H1 (cell line): ENCODE data around the gene PTPRF. TPM values are rescaled to one million over a fixed set of nuclear protein-coding genes. Genes with fewer than 3 reads are reported as not detected.
A peak's percentile ranks its signal among the peaks of the same experiment; 100 is the strongest.
"Not testable (repeated sequence)": the region's sequence is repeated elsewhere in the genome, so short reads cannot be mapped to it uniquely, and the experiment has no call there.

ENCODE experiments used
- CTCF ChIA-PET: fragments of 300-600 bp; sonication (Branson Sonifier 250); formaldehyde crosslinking; loops from one replicate; lab custom pipeline; 2021; ENCODE audit not compliant: partially characterized antibody; lab: Charles Lee
- POLR2A ChIA-PET: fragments of 300-600 bp; sonication (Branson Sonifier 250); formaldehyde crosslinking; loops from one replicate; lab custom pipeline; 2021; ENCODE audit warnings: inconsistent platforms; ENCODE audit not compliant: partially characterized antibody; lab: Charles Lee
- DNase-seq, 2 experiments: peaks; one replicate each; pipeline versions ENCODE4 v3.0.0 to v3.0.0-alpha.2; 2010 to 2022; ENCODE audit warnings: low spot score in 2 of 2, low read depth in 1 of 2, mixed read lengths in 1 of 2
- FAIRE-seq: peaks from 2 replicates; lab custom pipeline; 2011; peaks lifted over from hg19 to GRCh38; lab: Jason Lieb, UNC
- H2AFZ ChIP-seq: 2 replicates; pipeline ENCODE4 v1.8.1; 2012; ENCODE audit warnings: low read length, inconsistent platforms
- H2AK5ac ChIP-seq: 2 replicates; pipeline ENCODE4 v1.6.1; 2013; ENCODE audit warnings: low read depth, low read length
- H2BK120ac ChIP-seq: replicated peaks from 2 replicates; pipeline ENCODE3; 2013; ENCODE audit warnings: low read depth, low read length, inconsistent platforms
- H2BK12ac ChIP-seq: 2 replicates; pipeline ENCODE4 v1.6.1; 2013; ENCODE audit warnings: low read depth, low read length
- H2BK15ac ChIP-seq: 2 replicates; pipeline ENCODE4 v1.6.1; 2013; ENCODE audit warnings: low read length
- H2BK20ac ChIP-seq: 2 replicates; pipeline ENCODE4 v1.6.1; 2013; ENCODE audit warnings: low read length
- H2BK5ac ChIP-seq: 2 replicates; pipeline ENCODE4 v1.6.1; 2013; ENCODE audit warnings: low read depth, low read length
- H3K14ac ChIP-seq: 2 replicates; pipeline ENCODE4 v1.6.1; 2013; ENCODE audit warnings: inconsistent platforms; ENCODE audit not compliant: insufficient read length
- H3K18ac ChIP-seq: 2 replicates; pipeline ENCODE4 v1.6.1; 2013; ENCODE audit warnings: low read length; ENCODE audit errors: extremely low read depth
- H3K23ac ChIP-seq: 2 replicates; pipeline ENCODE4 v1.6.1; 2013; ENCODE audit warnings: inconsistent platforms; ENCODE audit not compliant: insufficient read length
- H3K23me2 ChIP-seq: 2 replicates; pipeline ENCODE4 v1.6.1; 2013; ENCODE audit warnings: low read depth, low read length
- H3K27ac ChIP-seq: 2 replicates; pipeline ENCODE4 v1.6.1; 2011; ENCODE audit warnings: low read depth, low read length, inconsistent platforms
- H3K27me3 ChIP-seq, 4 experiments: replicated peaks in 1 of 4; 1 replicate in 1 of 4; 2 replicates in 3 of 4; pipeline versions ENCODE4 v1.6.1 to v1.8.1; 2011 to 2013; ENCODE audit warnings: low read length in 3 of 4, mild to moderate bottlenecking in 3 of 4, inconsistent platforms in 2 of 4, mixed read lengths in 2 of 4, moderate library complexity in 1 of 4; ENCODE audit not compliant: control insufficient read depth in 3 of 4, insufficient read depth in 3 of 4; ENCODE audit errors: extremely low read depth in 1 of 4
- H3K36me3 ChIP-seq, 4 experiments: 2 replicates each; pipeline versions ENCODE4 v1.6.1 to v1.8.1; 2011 to 2013; ENCODE audit warnings: mild to moderate bottlenecking in 4 of 4, low read length in 3 of 4, moderate library complexity in 2 of 4, control low read depth in 1 of 4, inconsistent platforms in 1 of 4; ENCODE audit not compliant: insufficient read depth in 4 of 4, control insufficient read depth in 2 of 4
- H3K4ac ChIP-seq: replicated peaks from 2 replicates; pipeline ENCODE3; 2013; ENCODE audit warnings: low read length, low read depth, mixed read lengths, inconsistent platforms; ENCODE audit not compliant: insufficient read length
- H3K4me1 ChIP-seq, 4 experiments: replicated peaks in 1 of 4; 1 replicate in 1 of 4; 2 replicates in 3 of 4; pipeline versions ENCODE4 v1.6.1 to v1.8.1; 2011 to 2013; ENCODE audit warnings: low read length in 3 of 4, inconsistent platforms in 2 of 4, mixed read lengths in 1 of 4; ENCODE audit not compliant: insufficient read depth in 4 of 4, control insufficient read depth in 3 of 4
- H3K4me2 ChIP-seq, 2 experiments: 2 replicates each; pipeline versions ENCODE4 v1.6.1 to v1.8.1; 2011 to 2013; ENCODE audit warnings: low read depth in 2 of 2, low read length in 2 of 2, control low read depth in 1 of 2, inconsistent platforms in 1 of 2, mild to moderate bottlenecking in 1 of 2; ENCODE audit not compliant: insufficient read depth in 1 of 2
- H3K4me3 ChIP-seq, 4 experiments: fragments of 200-600, 300-600 bp in 1 of 4; sonication (generic), shearing (Covaris generic), sonication (Bioruptor Twin) in 1 of 4; 2 replicates each; pipeline versions ENCODE4 v1.5.1 to v1.8.1; 2011 to 2016; ENCODE audit warnings: low read length in 4 of 4, low read depth in 3 of 4, control low read depth in 2 of 4, inconsistent platforms in 2 of 4, mild to moderate bottlenecking in 2 of 4, mixed read lengths in 1 of 4, moderate library complexity in 1 of 4; ENCODE audit not compliant: insufficient read depth in 2 of 4; ENCODE audit errors: extremely low read depth in 1 of 4
- H3K56ac ChIP-seq: replicated peaks from 2 replicates; pipeline ENCODE3; 2013; ENCODE audit warnings: low read depth, mild to moderate bottlenecking, mixed read lengths, low read length, inconsistent platforms; ENCODE audit not compliant: insufficient read length
- H3K79me1 ChIP-seq: 2 replicates; pipeline ENCODE4 v1.6.1; 2013; ENCODE audit warnings: low read depth, low read length, control low read depth
- H3K79me2 ChIP-seq, 2 experiments: 2 replicates each; pipeline versions ENCODE4 v1.6.1 to v1.8.1; 2012 to 2013; ENCODE audit warnings: low read length in 2 of 2, mild to moderate bottlenecking in 2 of 2, inconsistent platforms in 1 of 2; ENCODE audit not compliant: insufficient read depth in 2 of 2, control insufficient read depth in 1 of 2
- H3K9ac ChIP-seq, 4 experiments: replicated peaks in 1 of 4; 1 replicate in 1 of 4; 2 replicates in 3 of 4; pipeline versions ENCODE4 v1.6.1 to v1.8.1; 2011 to 2013; ENCODE audit warnings: low read depth in 3 of 4, low read length in 3 of 4, control low read depth in 2 of 4, mild to moderate bottlenecking in 2 of 4, moderate library complexity in 2 of 4, inconsistent platforms in 1 of 4; ENCODE audit errors: extremely low read depth in 1 of 4
- H3K9me3 ChIP-seq, 2 experiments: 2 replicates each; pipeline versions ENCODE4 v1.6.1 to v1.8.1; 2012 to 2013; ENCODE audit warnings: mild to moderate bottlenecking in 2 of 2, moderate library complexity in 2 of 2, control low read depth in 1 of 2, inconsistent platforms in 1 of 2, low read depth in 1 of 2, low read length in 1 of 2, mixed read lengths in 1 of 2; ENCODE audit not compliant: insufficient read depth in 2 of 2
- H4K20me1 ChIP-seq, 2 experiments: replicated peaks in 1 of 2; 2 replicates each; pipeline versions ENCODE3 to v1.8.1; 2011 to 2013; ENCODE audit warnings: inconsistent platforms in 2 of 2, low read length in 2 of 2, mild to moderate bottlenecking in 1 of 2; ENCODE audit not compliant: insufficient read depth in 2 of 2, control insufficient read depth in 1 of 2
- H4K5ac ChIP-seq: 2 replicates; pipeline ENCODE4 v1.6.1; 2013; ENCODE audit warnings: low read length, low read depth, mixed read lengths, inconsistent platforms; ENCODE audit not compliant: insufficient read length
- H4K8ac ChIP-seq: 2 replicates; pipeline ENCODE4 v1.8.0; 2013; ENCODE audit warnings: mild to moderate bottlenecking, moderate library complexity, low read length, inconsistent platforms; ENCODE audit not compliant: insufficient read depth; ENCODE audit errors: extremely low read depth
- H4K91ac ChIP-seq: replicated peaks from 2 replicates; pipeline ENCODE3; 2013; ENCODE audit warnings: low read length, mixed read lengths, inconsistent platforms; ENCODE audit not compliant: insufficient read length
- WGBS, 2 experiments: shearing (Covaris generic) in 1 of 2; methylation state at CpG; one replicate each; pipeline versions ENCODE4 v1.1.6 to v1.1.7; 2013 to 2015; ENCODE audit warnings: low lambda C conversion rate in 2 of 2, mixed read lengths in 2 of 2, inconsistent platforms in 1 of 2, low coverage in 1 of 2, missing lambda C conversion rate in 1 of 2; ENCODE audit not compliant: insufficient replicate concordance in 2 of 2, insufficient coverage in 1 of 2, insufficient read length in 1 of 2; ENCODE audit errors: extremely low coverage in 1 of 2, missing lambda C conversion rate in 1 of 2; 5-methylcytosine and 5-hydroxymethylcytosine counted together
- polyA plus RNA-seq, 7 experiments: library from polyadenylated mRNA; depleted of rRNA in 3 of 7; stranded (reverse) in 5 of 7; unstranded in 2 of 7; fragments of >200 nt in 5 of 7; fragments of 200-250 nt in 2 of 7; gene quantifications; 1 replicate in 5 of 7; 2 replicates in 1 of 7; 4 replicates in 1 of 7; pipeline versions ENCODE4 v1.2.1 to v1.2.3, GENCODE V29; 2011 to 2013; ENCODE audit warnings: missing spikeins in 2 of 7, mixed read lengths in 2 of 7
- total RNA-seq: library from RNA; stranded (reverse); fragmentation: NEBNext Ultra II Directional; extraction: Animal tissue kit (Norgen Biotek cat#: 25700); gene quantifications from 2 replicates; pipeline ENCODE4 v1.2.1, GENCODE V29; 2021

Gene PTPRF
- total and polyA plus RNA-seq, 2 of the 8 experiments (the other 6 are each of a cell fraction or from before 2014, with no cell fraction given), result 136 to 231 TPM

DNA sequence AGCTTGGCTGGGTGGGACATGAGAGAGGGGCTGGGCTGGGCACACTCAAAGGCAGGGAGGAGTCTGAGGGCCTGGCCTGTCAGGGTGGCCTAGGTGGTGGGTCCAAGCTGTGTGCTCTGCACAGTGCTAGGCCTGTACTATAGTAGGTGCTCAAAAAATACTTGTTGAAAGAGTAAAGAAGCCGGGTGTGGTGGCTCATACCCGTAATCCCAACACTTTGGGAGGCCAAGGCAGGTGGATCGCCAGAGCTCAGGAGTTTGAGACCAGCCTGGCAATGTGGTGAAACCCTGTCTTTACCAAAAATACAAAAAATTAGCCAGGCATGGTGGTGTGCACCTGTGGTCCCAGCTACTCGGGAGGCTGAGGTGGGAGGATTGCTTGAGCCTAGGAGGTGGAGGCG, 18.7 kb downstream of the PTPRF start:
- not testable (repeated sequence) for H3K56ac ChIP-seq, H3K27me3 ChIP-seq, H2BK120ac ChIP-seq, H3K9ac ChIP-seq, H3K23me2 ChIP-seq, H4K5ac ChIP-seq, DNase-seq, H3K14ac ChIP-seq, H3K23ac ChIP-seq, H3K9me3 ChIP-seq, H2AFZ ChIP-seq, FAIRE-seq, H4K8ac ChIP-seq, H3K4ac ChIP-seq
- CTCF ChIA-PET, result interaction anchor here (0.7 to 15.4 kb wide), 10 partner anchors 11 to 385 kb away, joined by 3 to 169 read pairs (median 4); partner anchors contain the start of gene PTPRF
- peak overlapping the region; percentile 72 to 83; a peak in 3 of 4 replicates for H3K4me2 ChIP-seq
- H3K4me1 ChIP-seq, result peaks cover 17 to 70% (median 53%) of the 10 kb centered on the region in 4 experiments
- peaks cover 27% of the 10 kb centered on the region for H3K79me1 ChIP-seq
- peak overlapping the region; percentile 90 for H3K27ac ChIP-seq
- POLR2A ChIA-PET, result interaction anchor here (0.6 to 14.9 kb wide), 10 partner anchors 9 to 440 kb away, joined by 3 to 270 read pairs (median 5); partner anchors contain the start of genes ELOVL1, KDM4A and PTPRF
- H3K18ac ChIP-seq, result peak overlapping the region; percentile 42; the same call in 1 of the 2 replicates
- H4K20me1 ChIP-seq, result peaks cover 11 to 22% of the 10 kb centered on the region in 2 experiments
- H2AK5ac ChIP-seq, result peak overlapping the region; percentile 18; the same call in 1 of the 2 replicates
- H3K36me3 ChIP-seq, result peaks cover 9 to 12% (median 9%) of the 10 kb centered on the region in 4 experiments; a peak in 6 of 8 replicates
- H2BK12ac ChIP-seq, result peak overlapping the region; percentile 51
- 89% methylated on average over 5 of the region's 5 CpGs; no CpG with 5 or more reads in 1 of the 2 experiments for WGBS, 2 experiments
- peak overlapping the region; percentile 66; the same call in 1 of the 2 replicates for H2BK20ac ChIP-seq
- peak overlapping the region; percentile 67 for H2BK5ac ChIP-seq
- 0 out of 2 replicates have a peak overlapping the region, but pooled peaks have one; percentile 0 for H2BK15ac ChIP-seq
- H4K91ac ChIP-seq, result peak overlapping the region; percentile 44
- H3K79me2 ChIP-seq, result peaks cover 0 to 49% of the 10 kb centered on the region in 2 experiments; a peak in 1 of 4 replicates
- peak overlapping the region in 1 of 4 experiments; percentile 44; a peak in 3 of 8 replicates for H3K4me3 ChIP-seq
